HG03095 (cell line): Measurements from ENCODE around the gene IFI44L.

Experiments used
- ATAC-seq: cut with Tn5 transposase; IDR thresholded peaks from one replicate; pipeline ENCODE4 v1.9.1; 2021; ENCODE audit warnings: moderate library complexity; ENCODE audit not compliant: unreplicated experiment

The IFI44L gene

GRCh38 chr1:78687315-78687714 is 67.1 kb downstream of the IFI44L start:
- no peak for ATAC-seq

GRCh38 chr1:78687914-78688313 is 67.7 kb downstream of the IFI44L start:
- no peak for ATAC-seq

- ATAC-seq, result no peak
Measured at GRCh38 chr1:78688697-78689096, 68.4 kb downstream of the IFI44L start.

GRCh38 chr1:78690516-78690915 is 70.3 kb downstream of the IFI44L start:
- no peak for ATAC-seq

GRCh38 chr1:78691995-78692747 is 71.9 kb downstream of the IFI44L start:
- ATAC-seq, result no peak
